Karpas-422 (cell line): ENCODE data around the gene SEMA5A. TPM values are rescaled to one million over a fixed set of nuclear protein-coding genes. Genes with fewer than 3 reads are reported as not detected.

ENCODE experiments used
- DNase-seq: peaks from one replicate; pipeline ENCODE4 v3.0.0-alpha.2; 2015
- H2AFZ ChIP-seq: fragments of 200-600 bp; sonication (generic); 2 replicates; pipeline ENCODE4 v1.6.1; 2014; ENCODE audit warnings: antibody characterized with exemption, low read length, mixed read lengths
- H3K27ac ChIP-seq: fragments of 200-600 bp; sonication (generic); 2 replicates; pipeline ENCODE4 v1.5.1; 2014; ENCODE audit warnings: mild to moderate bottlenecking, low read length, moderate library complexity
- H3K27me3 ChIP-seq: fragments of 200-600 bp; sonication (generic); 2 replicates; pipeline ENCODE4 v1.6.1; 2014; ENCODE audit warnings: low read length, mixed read lengths
- H3K36me3 ChIP-seq: fragments of 200-600 bp; sonication (generic); 2 replicates; pipeline ENCODE4 v1.6.1; 2014; ENCODE audit warnings: low read length, mixed read lengths; ENCODE audit not compliant: insufficient read depth
- H3K4me1 ChIP-seq: fragments of 200-600 bp; sonication (generic); 2 replicates; pipeline ENCODE4 v1.6.1; 2014; ENCODE audit warnings: mild to moderate bottlenecking, low read length, mixed read lengths
- H3K4me2 ChIP-seq: fragments of 200-600 bp; sonication (generic); 2 replicates; pipeline ENCODE4 v1.6.1; 2014; ENCODE audit warnings: low read length, low read depth, mild to moderate bottlenecking; ENCODE audit not compliant: poor library complexity, severe bottlenecking
- H3K4me3 ChIP-seq: fragments of 200-600 bp; sonication (generic); 2 replicates; pipeline ENCODE4 v1.5.1; 2014; ENCODE audit warnings: mild to moderate bottlenecking, antibody characterized with exemption, low read length, mixed read lengths
- H3K79me2 ChIP-seq: fragments of 200-600 bp; sonication (generic); 2 replicates; pipeline ENCODE4 v1.6.1; 2014; ENCODE audit warnings: mild to moderate bottlenecking, low read length, mixed read lengths
- H3K9ac ChIP-seq: fragments of 200-600 bp; sonication (generic); 2 replicates; pipeline ENCODE4 v1.6.0; 2014; ENCODE audit warnings: low read length
- H3K9me2 ChIP-seq: fragments of 200-600 bp; sonication (generic), shearing (Covaris generic); replicated peaks from 2 replicates; pipeline ENCODE4 v1.6.0; 2014; ENCODE audit warnings: mild to moderate bottlenecking, low read length, moderate library complexity; ENCODE audit not compliant: insufficient read depth
- H3K9me3 ChIP-seq: fragments of 300-700, 200-600 bp; sonication (generic); 2 replicates; pipeline ENCODE4 v1.6.1; 2014; ENCODE audit warnings: low read length, mixed read lengths
- H4K20me1 ChIP-seq: fragments of 200-600 bp; sonication (generic); 2 replicates; pipeline ENCODE4 v1.6.1; 2014; ENCODE audit warnings: mild to moderate bottlenecking, antibody characterized with exemption, low read length, low read depth; ENCODE audit not compliant: insufficient read depth
- total RNA-seq: library from RNA; depleted of rRNA; stranded (reverse); fragments of >200 nt; shearing (Covaris generic); gene quantifications from 2 replicates; pipeline ENCODE4 v1.2.3, GENCODE V29; 2014; ENCODE audit warnings: low replicate concordance

The SEMA5A gene
- total RNA-seq, 1 experiment from 2014 or later: not detected

DNA sequence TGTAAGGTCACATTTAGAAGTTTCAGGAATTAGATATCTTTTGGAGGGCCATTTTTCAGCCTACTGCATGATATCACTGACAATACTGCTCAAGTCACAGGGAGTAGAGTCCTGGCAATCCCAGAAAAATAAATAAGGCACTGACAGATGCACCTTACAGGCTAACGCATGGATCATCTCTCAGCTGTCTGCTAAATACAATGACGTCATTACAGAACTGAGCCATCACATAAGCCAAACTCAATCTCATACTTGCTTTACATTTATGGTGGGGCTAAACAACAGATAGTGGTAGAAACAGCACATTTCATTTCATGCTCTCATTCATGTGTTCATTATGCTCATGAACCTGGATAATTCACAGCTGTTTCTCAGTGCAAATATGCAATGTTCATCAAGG lies 243.7 kb downstream of the SEMA5A start:
- no peaks in the 10 kb centered on the region for H3K9me2 ChIP-seq
- H3K27me3 ChIP-seq: no peaks in the 10 kb centered on the region
- DNase-seq: no peak

DNA sequence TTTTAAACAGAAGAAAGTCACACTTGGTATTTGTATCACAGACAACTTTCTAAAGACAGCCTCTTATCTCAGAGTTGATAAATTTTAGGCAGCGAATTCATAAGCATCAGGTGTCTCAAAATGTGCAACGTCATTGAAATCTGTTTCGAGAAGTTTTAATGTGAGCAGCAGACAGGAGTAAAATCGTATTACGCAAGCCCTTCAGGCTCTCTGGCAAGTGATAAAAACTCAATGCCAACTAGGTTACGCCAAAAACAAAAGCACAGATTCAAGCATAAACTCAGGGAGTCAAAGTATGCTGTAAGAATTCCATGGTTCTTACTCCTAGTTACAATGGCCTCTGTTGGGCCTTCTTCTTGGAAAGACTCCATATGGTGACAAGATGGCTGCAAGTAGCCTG lies 244.7 kb downstream of the SEMA5A start:
- DNase-seq: no peak
- Histone ChIP-seq H4K20me1 (no peaks in the 10 kb centered on the region), H2AFZ (no peak overlapping the region), H3K27me3 (no peaks in the 10 kb centered on the region), H3K4me1 (no peaks in the 10 kb centered on the region), H3K36me3 (no peaks in the 10 kb centered on the region), H3K4me2 (no peak overlapping the region), H3K9me2 (no peaks in the 10 kb centered on the region), H3K79me2 (no peaks in the 10 kb centered on the region), H3K27ac (no peak overlapping the region), H3K4me3 (no peak overlapping the region), H3K9me3 (peaks cover 2% of the 10 kb centered on the region), H3K9ac (no peak overlapping the region)

More for the DNA sequence above, 243.7 kb downstream of the SEMA5A start:
- no peaks in the 10 kb centered on the region for H3K36me3 ChIP-seq
- H3K4me2 ChIP-seq: no peak overlapping the region
- no peak overlapping the region for H3K27ac ChIP-seq
- no peaks in the 10 kb centered on the region for H3K4me1 ChIP-seq
- H3K4me3 ChIP-seq: no peak overlapping the region
- no peaks in the 10 kb centered on the region for H3K79me2 ChIP-seq
- H3K9me3 ChIP-seq: peaks cover 2% of the 10 kb centered on the region
- H2AFZ ChIP-seq: no peak overlapping the region
- H3K9ac ChIP-seq: no peak overlapping the region
- no peaks in the 10 kb centered on the region for H4K20me1 ChIP-seq

DNA sequence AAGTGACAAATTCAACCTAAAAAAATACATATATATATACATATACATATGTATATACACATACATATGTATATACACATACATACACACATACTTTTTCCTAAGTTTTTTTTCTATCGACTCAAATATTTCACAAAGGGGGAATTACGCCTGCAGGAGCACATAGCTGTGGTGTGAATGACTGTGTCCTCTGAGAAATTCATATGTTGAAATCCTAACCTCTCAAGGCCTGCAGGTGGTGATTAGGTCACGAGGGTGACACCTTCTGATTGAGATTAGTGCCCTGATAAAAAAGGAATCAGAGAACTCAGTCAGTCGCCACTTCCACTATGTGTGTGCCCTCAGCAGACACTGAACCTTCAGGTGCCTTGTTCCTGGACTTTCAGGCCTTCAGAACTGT lies 248.7 kb downstream of the SEMA5A start:
- DNase-seq: no peak
- Histone ChIP-seq H3K9me3 (peaks cover 17% of the 10 kb centered on the region), H3K27me3 (no peaks in the 10 kb centered on the region), H4K20me1 (no peaks in the 10 kb centered on the region), H2AFZ (no peak overlapping the region), H3K36me3 (no peaks in the 10 kb centered on the region), H3K9ac (no peak overlapping the region), H3K4me3 (no peak overlapping the region), H3K9me2 (no peaks in the 10 kb centered on the region), H3K79me2 (no peaks in the 10 kb centered on the region), H3K4me1 (no peaks in the 10 kb centered on the region), H3K27ac (no peak overlapping the region), H3K4me2 (no peak overlapping the region)

DNA sequence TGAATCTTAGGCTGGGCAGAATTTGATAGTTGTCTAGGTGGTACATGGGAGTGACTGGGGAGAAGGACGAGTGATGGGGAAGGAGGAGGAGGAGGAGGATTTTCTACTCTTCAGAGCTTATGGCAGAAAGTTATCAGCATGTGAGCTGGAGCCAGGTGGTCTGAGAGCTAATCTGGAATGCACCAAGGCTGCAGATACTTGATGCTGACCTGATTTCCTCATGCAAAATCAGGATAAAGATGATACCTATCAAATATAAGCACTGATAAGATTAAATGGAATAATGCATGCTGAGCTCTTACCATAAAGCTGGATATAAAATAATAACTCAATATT lies 250.4 kb downstream of the SEMA5A start:
- H3K4me2 ChIP-seq: no peak overlapping the region
- no peak for DNase-seq
- no peaks in the 10 kb centered on the region for H4K20me1 ChIP-seq
- peaks cover 17% of the 10 kb centered on the region for H3K9me3 ChIP-seq
- H3K27ac ChIP-seq: no peak overlapping the region
- H3K9me2 ChIP-seq: no peaks in the 10 kb centered on the region
- no peak overlapping the region for H3K9ac ChIP-seq
- H3K79me2 ChIP-seq: no peaks in the 10 kb centered on the region
- no peaks in the 10 kb centered on the region for H3K27me3 ChIP-seq
- H2AFZ ChIP-seq: no peak overlapping the region
- H3K4me3 ChIP-seq: no peak overlapping the region
- no peaks in the 10 kb centered on the region for H3K36me3 ChIP-seq
- H3K4me1 ChIP-seq: no peaks in the 10 kb centered on the region

DNA sequence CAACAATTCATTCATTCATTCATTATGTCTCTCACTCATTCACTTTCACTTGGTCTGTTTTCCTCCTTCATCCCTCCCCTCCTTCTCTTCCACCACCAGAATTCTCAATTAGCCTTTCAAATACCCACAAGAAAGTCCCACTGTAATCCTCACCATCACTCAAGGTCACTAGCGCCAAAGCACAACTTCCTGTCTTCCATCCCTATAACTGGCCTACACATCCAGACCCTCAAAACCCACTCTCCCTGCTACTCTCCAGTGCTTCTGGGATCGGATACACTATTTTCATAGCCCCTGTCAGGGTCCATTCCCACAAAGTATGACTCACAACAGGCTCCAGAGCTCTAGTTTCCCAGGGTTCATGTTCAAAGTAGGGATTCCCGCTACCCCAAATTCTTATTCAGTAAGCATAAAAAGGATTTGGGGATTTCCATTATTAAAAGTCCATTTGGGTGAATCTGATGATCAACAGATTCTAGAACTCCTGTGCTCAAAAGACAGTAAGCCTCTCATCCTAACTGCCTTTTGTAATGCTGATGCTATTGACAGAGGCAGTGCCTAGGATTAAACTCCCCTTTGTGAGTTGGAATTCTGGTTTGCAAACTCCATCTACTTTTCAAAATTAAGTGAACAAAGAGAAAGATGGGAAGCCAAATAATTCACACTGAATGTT lies 250.9 kb downstream of the SEMA5A start:
- H3K27ac ChIP-seq: no peak overlapping the region
- H3K9me3 ChIP-seq: peaks cover 17% of the 10 kb centered on the region
- H3K4me2 ChIP-seq: no peak overlapping the region
- H3K79me2 ChIP-seq: no peaks in the 10 kb centered on the region
- no peaks in the 10 kb centered on the region for H4K20me1 ChIP-seq
- H3K4me3 ChIP-seq: no peak overlapping the region
- no peak overlapping the region for H2AFZ ChIP-seq
- no peaks in the 10 kb centered on the region for H3K36me3 ChIP-seq
- no peaks in the 10 kb centered on the region for H3K4me1 ChIP-seq
- no peaks in the 10 kb centered on the region for H3K9me2 ChIP-seq
- H3K9ac ChIP-seq: no peak overlapping the region
- H3K27me3 ChIP-seq: no peaks in the 10 kb centered on the region
- no peak for DNase-seq

DNA sequence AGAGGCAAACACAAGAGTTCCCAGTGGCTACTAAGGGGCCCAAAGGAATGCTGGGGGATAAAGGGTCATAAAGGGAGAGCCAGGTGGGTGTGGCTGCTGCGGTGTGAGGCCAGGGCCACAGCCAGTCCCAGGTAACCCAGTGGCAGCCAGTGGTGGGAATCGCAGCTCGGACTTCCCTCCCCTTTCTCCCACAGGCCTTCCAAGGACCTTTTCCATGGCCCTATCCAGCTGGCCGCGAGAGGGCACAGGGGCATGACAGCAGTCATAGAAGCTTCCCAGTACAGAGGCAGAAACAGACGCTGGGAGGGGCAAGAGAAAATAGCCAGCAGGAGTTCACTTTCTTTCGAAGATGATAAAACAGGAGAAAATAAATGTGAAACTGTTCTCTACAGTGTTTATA lies 257.6 kb downstream of the SEMA5A start:
- Histone ChIP-seq H3K27me3 (no peaks in the 10 kb centered on the region), H4K20me1 (no peaks in the 10 kb centered on the region), H3K4me3 (no peak overlapping the region), H3K9ac (no peak overlapping the region), H2AFZ (no peak overlapping the region), H3K9me3 (peaks cover 6% of the 10 kb centered on the region), H3K9me2 (no peaks in the 10 kb centered on the region), H3K79me2 (no peaks in the 10 kb centered on the region), H3K36me3 (no peaks in the 10 kb centered on the region), H3K4me2 (no peak overlapping the region), H3K27ac (no peak overlapping the region), H3K4me1 (no peaks in the 10 kb centered on the region)
- DNase-seq: no peak

DNA sequence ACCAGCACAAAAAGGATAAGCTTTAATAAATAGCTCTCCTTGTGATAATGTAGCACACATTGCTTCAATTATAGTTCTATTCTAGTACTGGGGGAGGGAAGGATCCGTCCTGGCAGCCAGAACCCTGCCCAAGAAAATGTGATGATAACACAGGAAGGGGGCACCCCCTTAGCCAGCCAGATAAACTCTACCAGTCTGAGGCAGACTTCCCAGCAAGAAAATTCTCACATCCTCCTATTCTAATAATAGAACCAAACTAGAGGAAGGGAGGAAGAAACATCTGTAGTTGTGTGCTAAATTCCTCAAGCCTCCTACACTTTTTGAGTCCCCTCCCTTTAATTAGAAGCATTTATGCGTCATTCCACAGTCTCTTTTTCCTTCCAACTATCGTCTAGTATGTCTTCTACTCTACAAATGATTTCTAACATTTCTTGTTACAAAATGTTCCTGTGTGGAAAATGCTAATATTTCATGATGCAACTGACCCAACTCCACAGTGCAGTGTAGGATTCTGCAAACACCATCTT lies 261.0 kb downstream of the SEMA5A start:
- Histone ChIP-seq H3K9me3 (peaks cover 6% of the 10 kb centered on the region), H3K9me2 (no peaks in the 10 kb centered on the region), H4K20me1 (no peaks in the 10 kb centered on the region), H3K4me1 (no peaks in the 10 kb centered on the region), H3K79me2 (no peaks in the 10 kb centered on the region), H3K9ac (no peak overlapping the region), H2AFZ (no peak overlapping the region), H3K27me3 (no peaks in the 10 kb centered on the region), H3K36me3 (no peaks in the 10 kb centered on the region), H3K4me2 (no peak overlapping the region), H3K4me3 (no peak overlapping the region), H3K27ac (no peak overlapping the region)
- DNase-seq: no peak

DNA sequence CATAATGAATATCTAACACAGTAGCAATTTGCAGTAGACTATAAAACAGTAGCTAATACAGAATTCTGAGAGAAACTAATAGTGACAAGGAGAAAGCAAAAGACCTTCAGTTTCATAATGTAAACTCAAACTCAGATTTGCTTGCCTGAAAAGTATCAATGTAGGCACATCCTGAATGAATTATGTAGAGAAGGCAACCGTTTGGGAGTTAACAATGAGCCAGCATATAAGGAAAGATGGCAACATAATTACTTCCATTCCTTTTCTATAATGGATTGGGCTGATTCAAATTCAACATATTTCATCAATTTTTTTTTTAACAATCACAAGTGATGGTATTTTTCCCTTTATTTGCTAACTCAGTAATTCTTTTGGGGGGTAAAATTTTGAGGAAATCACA lies 261.6 kb downstream of the SEMA5A start:
- H3K79me2 ChIP-seq: no peaks in the 10 kb centered on the region
- H3K27ac ChIP-seq: no peak overlapping the region
- H3K27me3 ChIP-seq: no peaks in the 10 kb centered on the region
- no peak overlapping the region for H3K4me3 ChIP-seq
- H3K4me1 ChIP-seq: no peaks in the 10 kb centered on the region
- no peak overlapping the region for H2AFZ ChIP-seq
- H3K9me3 ChIP-seq: peaks cover 6% of the 10 kb centered on the region
- H4K20me1 ChIP-seq: no peaks in the 10 kb centered on the region
- DNase-seq: no peak
- H3K4me2 ChIP-seq: no peak overlapping the region
- no peaks in the 10 kb centered on the region for H3K36me3 ChIP-seq
- H3K9me2 ChIP-seq: no peaks in the 10 kb centered on the region
- no peak overlapping the region for H3K9ac ChIP-seq
